ENCODE results near the gene SIL1. TPM values are rescaled to one million over a fixed set of nuclear protein-coding genes. Genes with fewer than 3 reads are reported as not detected.

The SIL1 gene
- total and polyA plus RNA-seq, 2 of the 13 experiments (the other 11 are each of a cell fraction or from before 2014, with no cell fraction given), result 26.0 to 30.0 TPM

- TF ChIP-seq CERS6 (CRISPR knock-in tag; IDR thresholded peaks at IDR 0.05) (no peak), ZC3H13 (CRISPR knock-in tag; IDR thresholded peaks at IDR 0.05) (no peak), DNMT1 (CRISPR knock-in tag; IDR thresholded peaks at IDR 0.05) (no peak), SCMH1 (CRISPR knock-in tag; IDR thresholded peaks at IDR 0.05; ENCODE audit: borderline replicate concordance) (no peak), ZBTB25 (CRISPR knock-in tag; IDR thresholded peaks at IDR 0.05) (no peak), ZNF629 (CRISPR knock-in tag; conservative IDR thresholded peaks at IDR 0.05) (no peak), STAG1 (CRISPR knock-in tag; IDR thresholded peaks at IDR 0.05) (no peak)
- TF ChIP-seq, protein P1, sequence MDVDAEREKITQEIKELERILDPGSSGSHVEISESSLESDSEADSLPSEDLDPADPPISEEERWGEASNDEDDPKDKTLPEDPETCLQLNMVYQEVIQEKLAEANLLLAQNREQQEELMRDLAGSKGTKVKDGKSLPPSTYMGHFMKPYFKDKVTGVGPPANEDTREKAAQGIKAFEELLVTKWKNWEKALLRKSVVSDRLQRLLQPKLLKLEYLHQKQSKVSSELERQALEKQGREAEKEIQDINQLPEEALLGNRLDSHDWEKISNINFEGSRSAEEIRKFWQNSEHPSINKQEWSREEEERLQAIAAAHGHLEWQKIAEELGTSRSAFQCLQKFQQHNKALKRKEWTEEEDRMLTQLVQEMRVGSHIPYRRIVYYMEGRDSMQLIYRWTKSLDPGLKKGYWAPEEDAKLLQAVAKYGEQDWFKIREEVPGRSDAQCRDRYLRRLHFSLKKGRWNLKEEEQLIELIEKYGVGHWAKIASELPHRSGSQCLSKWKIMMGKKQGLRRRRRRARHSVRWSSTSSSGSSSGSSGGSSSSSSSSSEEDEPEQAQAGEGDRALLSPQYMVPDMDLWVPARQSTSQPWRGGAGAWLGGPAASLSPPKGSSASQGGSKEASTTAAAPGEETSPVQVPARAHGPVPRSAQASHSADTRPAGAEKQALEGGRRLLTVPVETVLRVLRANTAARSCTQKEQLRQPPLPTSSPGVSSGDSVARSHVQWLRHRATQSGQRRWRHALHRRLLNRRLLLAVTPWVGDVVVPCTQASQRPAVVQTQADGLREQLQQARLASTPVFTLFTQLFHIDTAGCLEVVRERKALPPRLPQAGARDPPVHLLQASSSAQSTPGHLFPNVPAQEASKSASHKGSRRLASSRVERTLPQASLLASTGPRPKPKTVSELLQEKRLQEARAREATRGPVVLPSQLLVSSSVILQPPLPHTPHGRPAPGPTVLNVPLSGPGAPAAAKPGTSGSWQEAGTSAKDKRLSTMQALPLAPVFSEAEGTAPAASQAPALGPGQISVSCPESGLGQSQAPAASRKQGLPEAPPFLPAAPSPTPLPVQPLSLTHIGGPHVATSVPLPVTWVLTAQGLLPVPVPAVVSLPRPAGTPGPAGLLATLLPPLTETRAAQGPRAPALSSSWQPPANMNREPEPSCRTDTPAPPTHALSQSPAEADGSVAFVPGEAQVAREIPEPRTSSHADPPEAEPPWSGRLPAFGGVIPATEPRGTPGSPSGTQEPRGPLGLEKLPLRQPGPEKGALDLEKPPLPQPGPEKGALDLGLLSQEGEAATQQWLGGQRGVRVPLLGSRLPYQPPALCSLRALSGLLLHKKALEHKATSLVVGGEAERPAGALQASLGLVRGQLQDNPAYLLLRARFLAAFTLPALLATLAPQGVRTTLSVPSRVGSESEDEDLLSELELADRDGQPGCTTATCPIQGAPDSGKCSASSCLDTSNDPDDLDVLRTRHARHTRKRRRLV (CRISPR knock-in tag; IDR thresholded peaks at IDR 0.05), result no peak
Observed at GRCh38 chr5:139156814-139157213, 41.4 kb downstream of the SIL1 start (continued).
